SK-N-MC (cell line): Measurements from ENCODE around the gene CFAP73.

Experiments used
- EZH2 ChIP-seq: fragments of 200-600 bp; sonication (generic); IDR thresholded peaks from one replicate; pipeline ENCODE4 v1.6.1; 2017; ENCODE audit warnings: antibody characterized with exemption
- FOXP2 ChIP-seq: optimal IDR thresholded peaks from 2 replicates; pipeline ENCODE3; 2011; ENCODE audit warnings: mild to moderate bottlenecking, moderate library complexity; ENCODE audit not compliant: insufficient read depth; ENCODE audit errors: extremely low read length, control extremely low read depth
- POLR2AphosphoS5 ChIP-seq: IDR thresholded peaks from 2 replicates; pipeline ENCODE4 v1.6.1; 2012; ENCODE audit warnings: mild to moderate bottlenecking, low read depth, low read length, borderline replicate concordance

DNA sequence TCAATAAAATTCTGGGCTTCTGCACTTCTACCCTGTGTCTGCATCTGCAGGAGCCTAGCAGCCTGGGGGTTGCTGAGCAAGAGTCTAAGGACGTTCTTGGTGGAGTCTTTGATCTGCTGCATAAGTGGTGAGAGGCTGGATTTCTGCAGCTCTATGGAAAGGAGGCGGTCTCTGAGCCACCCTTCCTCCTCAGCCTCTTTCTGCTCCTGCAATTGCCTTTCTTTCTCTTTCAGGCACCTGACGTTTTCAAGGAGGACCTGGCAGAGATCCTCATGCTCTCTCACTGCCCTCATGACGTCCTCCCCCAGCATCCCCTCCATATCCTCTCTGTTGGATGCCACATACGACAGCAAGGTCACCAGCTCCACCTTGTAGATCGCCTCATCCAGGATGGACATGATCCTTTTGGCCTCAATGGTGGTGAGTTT, 58.1 kb downstream of the CFAP73 start:
- no peak for TF ChIP-seq FOXP2
- TF ChIP-seq POLR2AphosphoS5, result no peak
- no peak for TF ChIP-seq EZH2
